IMR-90 (cell line): Measurements from ENCODE around the gene CLTCL1. TPM values are rescaled to one million over a fixed set of nuclear protein-coding genes. Genes with fewer than 3 reads are reported as not detected.

Source experiments
- ATAC-seq: fragments of 200-7000 bp; cut with Tn5 transposase; 2 replicates; pipeline ENCODE4 v1.9.1; 2020; ENCODE audit warnings: low read depth, mild to moderate bottlenecking, moderate library complexity
- BruUV-seq: library from RNA; stranded (reverse); fragments of 400-500 nt; replicated peaks from 2 replicates; lab custom pipeline; 2021; lab: Mats Ljungman, UMichigan
- CTCF ChIA-PET: fragments of 300-600 bp; formaldehyde crosslinking; extraction: SDS; loops from one replicate; lab custom pipeline; 2021; ENCODE audit warnings: antibody characterized with exemption; lab: Yijun Ruan, JAX
- POLR2A ChIA-PET: fragments of 300-600 bp; sonication (Branson Sonifier 250); formaldehyde crosslinking; loops from one replicate; lab custom pipeline; 2022; ENCODE audit warnings: antibody characterized with exemption; ENCODE audit not compliant: unreplicated experiment; lab: Charles Lee
- DNase-seq: peaks from one replicate; pipeline ENCODE4 v3.0.0; 2013
- H2AFZ ChIP-seq: replicated peaks from 2 replicates; pipeline ENCODE3; 2013; ENCODE audit warnings: low read length, mild to moderate bottlenecking; ENCODE audit not compliant: poor library complexity
- H2AK5ac ChIP-seq: 2 replicates; pipeline ENCODE4 v1.6.1; 2013; ENCODE audit warnings: low read depth, low read length, inconsistent platforms
- H2AK9ac ChIP-seq: replicated peaks from 2 replicates; pipeline ENCODE3; 2013; ENCODE audit warnings: mild to moderate bottlenecking, low read depth, low read length, moderate library complexity; ENCODE audit not compliant: poor library complexity
- H2BK120ac ChIP-seq: 2 replicates; pipeline ENCODE4 v1.6.1; 2013; ENCODE audit warnings: low read depth, low read length, inconsistent platforms
- H2BK15ac ChIP-seq: 3 replicates; pipeline ENCODE4 v1.6.1; 2013; ENCODE audit warnings: low read depth, low read length, inconsistent platforms
- H2BK20ac ChIP-seq: 2 replicates; pipeline ENCODE4 v1.6.1; 2013; ENCODE audit warnings: low read depth, mild to moderate bottlenecking, inconsistent platforms, low read length, moderate library complexity
- H2BK5ac ChIP-seq: 2 replicates; pipeline ENCODE4 v1.6.1; 2013; ENCODE audit warnings: mild to moderate bottlenecking, low read depth, low read length, inconsistent platforms; ENCODE audit not compliant: poor library complexity, severe bottlenecking
- H3K14ac ChIP-seq: replicated peaks from 2 replicates; pipeline ENCODE4 v1.6.1; 2013; ENCODE audit warnings: low read depth, low read length, inconsistent platforms
- H3K18ac ChIP-seq: 2 replicates; pipeline ENCODE4 v1.6.1; 2013; ENCODE audit warnings: low read depth, low read length, control low read depth
- H3K23ac ChIP-seq: 2 replicates; pipeline ENCODE4 v1.6.1; 2013; ENCODE audit warnings: low read depth, low read length, inconsistent platforms
- H3K27ac ChIP-seq: 2 replicates; pipeline ENCODE4 v1.5.1; 2013; ENCODE audit warnings: mild to moderate bottlenecking, control low read depth, low read length; ENCODE audit not compliant: insufficient read depth
- H3K27me3 ChIP-seq: 2 replicates; pipeline ENCODE4 v1.6.1; 2013; ENCODE audit warnings: low read length; ENCODE audit not compliant: control insufficient read depth, insufficient read depth
- H3K36me3 ChIP-seq: 2 replicates; pipeline ENCODE4 v1.6.1; 2013; ENCODE audit warnings: low read length, mixed read lengths; ENCODE audit not compliant: control insufficient read depth, insufficient read depth
- H3K4ac ChIP-seq: 2 replicates; pipeline ENCODE4 v1.6.1; 2013; ENCODE audit warnings: low read depth, low read length, inconsistent platforms
- H3K4me1 ChIP-seq: 2 replicates; pipeline ENCODE4 v1.6.1; 2013; ENCODE audit warnings: low read length, mixed read lengths; ENCODE audit not compliant: control insufficient read depth, insufficient read depth
- H3K4me2 ChIP-seq: 2 replicates; pipeline ENCODE4 v1.6.1; 2013; ENCODE audit warnings: low read depth, mild to moderate bottlenecking, control low read depth, low read length, moderate library complexity
- H3K4me3 ChIP-seq: 2 replicates; pipeline ENCODE4 v1.5.1; 2013; ENCODE audit warnings: low read depth, mild to moderate bottlenecking, control low read depth, low read length, moderate library complexity; ENCODE audit not compliant: insufficient read depth
- H3K56ac ChIP-seq: 2 replicates; pipeline ENCODE4 v1.6.1; 2013; ENCODE audit warnings: low read length, inconsistent platforms; ENCODE audit not compliant: insufficient read depth; ENCODE audit errors: extremely low read depth
- H3K79me1 ChIP-seq, 2 experiments: 2 replicates each; pipeline ENCODE4 v1.6.1; 2013; ENCODE audit warnings: low read length in 2 of 2, inconsistent platforms in 1 of 2, low read depth in 1 of 2
- H3K9ac ChIP-seq: 2 replicates; pipeline ENCODE4 v1.6.1; 2013; ENCODE audit warnings: low read depth, low read length, control low read depth
- H3K9me1 ChIP-seq: 2 replicates; pipeline ENCODE4 v1.6.1; 2013; ENCODE audit warnings: low read length, inconsistent platforms; ENCODE audit not compliant: insufficient read depth
- H3K9me3 ChIP-seq: 2 replicates; pipeline ENCODE4 v1.6.1; 2013; ENCODE audit warnings: low read length; ENCODE audit not compliant: control insufficient read depth, insufficient read depth
- H4K20me1 ChIP-seq: 2 replicates; pipeline ENCODE4 v1.6.1; 2013; ENCODE audit warnings: low read length, inconsistent platforms; ENCODE audit not compliant: insufficient read depth
- H4K5ac ChIP-seq: 2 replicates; pipeline ENCODE4 v1.6.1; 2013; ENCODE audit warnings: mild to moderate bottlenecking, low read depth, low read length, control low read depth
- H4K8ac ChIP-seq, 2 experiments: 2 replicates each; pipeline ENCODE4 v1.6.1; 2013; ENCODE audit warnings: low read depth in 2 of 2, low read length in 2 of 2, control low read depth in 1 of 2, inconsistent platforms in 1 of 2
- H4K91ac ChIP-seq: 2 replicates; pipeline ENCODE4 v1.6.1; 2013; ENCODE audit warnings: low read depth, low read length, inconsistent platforms; ENCODE audit not compliant: insufficient read depth
- CEBPB ChIP-seq: IDR thresholded peaks from 2 replicates; pipeline ENCODE4 v1.6.1; 2012; ENCODE audit warnings: low read depth, low read length, improper control_type of control experiment
- FOS ChIP-seq: fragments of 150-350 bp; IDR thresholded peaks from 2 replicates; pipeline ENCODE4 v1.6.1; 2016; ENCODE audit warnings: low read depth, low read length
- MAZ ChIP-seq: IDR thresholded peaks from 2 replicates; pipeline ENCODE4 v1.6.1; 2012; ENCODE audit warnings: low read depth, mild to moderate bottlenecking, low read length, improper control_type of control experiment, moderate library complexity, borderline replicate concordance
- NFE2L2 ChIP-seq: fragments of 150-350 bp; IDR thresholded peaks from 2 replicates; pipeline ENCODE4 v1.6.1; 2016; ENCODE audit warnings: low read depth, mild to moderate bottlenecking, low read length
- RCOR1 ChIP-seq: IDR thresholded peaks from 2 replicates; pipeline ENCODE4 v1.6.1; 2012; ENCODE audit warnings: mild to moderate bottlenecking, low read length, improper control_type of control experiment; ENCODE audit not compliant: insufficient replicate concordance
- RFX5 ChIP-seq: IDR thresholded peaks from 2 replicates; pipeline ENCODE4 v1.8.0; 2012; ENCODE audit warnings: low read depth, mild to moderate bottlenecking, low read length, moderate library complexity
- SMC3 ChIP-seq: fragments of 150-350 bp; IDR thresholded peaks from 2 replicates; pipeline ENCODE4 v1.6.1; 2016; ENCODE audit warnings: low read depth, mild to moderate bottlenecking, antibody characterized with exemption, low read length, moderate library complexity
- WGBS, 2 experiments: methylation state at CpG; one replicate each; pipeline versions ENCODE4 v1.1.5 to v1.1.7; 2013; ENCODE audit warnings: missing lambda C conversion rate in 2 of 2; ENCODE audit not compliant: insufficient read length in 1 of 2; ENCODE audit errors: extremely low coverage in 2 of 2; 5-methylcytosine and 5-hydroxymethylcytosine counted together
- dilution Hi-C: fragments of 300-500 bp; cut with HindIII; formaldehyde crosslinking; loops from one replicate; pipeline ENCODE4 v1.14.3; 2018; ENCODE audit warnings: low sequenced_read_pairs; ENCODE audit not compliant: unreplicated experiment
- in situ Hi-C: fragments of 300-500 bp; cut with MboI; formaldehyde crosslinking; loops from 3 replicates; pipeline ENCODE4 v1.14.3; 2019; ENCODE audit warnings: low sequenced_read_pairs, inconsistent platforms, mixed read lengths
- intact Hi-C: fragments of 100-400 bp; cut with micrococcal nuclease; formaldehyde crosslinking; loops from 2 replicates; pipeline ENCODE4 v1.10.0; 2022
- polyA plus RNA-seq, 3 experiments: library from polyadenylated mRNA; depleted of rRNA; stranded (reverse); fragments of >200 nt; gene quantifications; 2 replicates each; pipeline ENCODE4 v1.2.3, GENCODE V29; 2012; ENCODE audit warnings: low replicate concordance in 1 of 3
- total RNA-seq: library from RNA; depleted of rRNA; stranded (reverse); fragments of >200 nt; gene quantifications from 2 replicates; pipeline ENCODE4 v1.2.3, GENCODE V29; 2012
- TF ChIP-seq, protein P1 (sequence below): conservative IDR thresholded peaks from 2 replicates; pipeline ENCODE4 v1.5.1; 2012; ENCODE audit warnings: mild to moderate bottlenecking, low read depth, low read length, improper control_type of control experiment

Gene CLTCL1
- total and polyA plus RNA-seq, 2 of the 4 experiments (the other 2 are of a cell fraction) = 6.2 to 8.1 TPM

DNA sequence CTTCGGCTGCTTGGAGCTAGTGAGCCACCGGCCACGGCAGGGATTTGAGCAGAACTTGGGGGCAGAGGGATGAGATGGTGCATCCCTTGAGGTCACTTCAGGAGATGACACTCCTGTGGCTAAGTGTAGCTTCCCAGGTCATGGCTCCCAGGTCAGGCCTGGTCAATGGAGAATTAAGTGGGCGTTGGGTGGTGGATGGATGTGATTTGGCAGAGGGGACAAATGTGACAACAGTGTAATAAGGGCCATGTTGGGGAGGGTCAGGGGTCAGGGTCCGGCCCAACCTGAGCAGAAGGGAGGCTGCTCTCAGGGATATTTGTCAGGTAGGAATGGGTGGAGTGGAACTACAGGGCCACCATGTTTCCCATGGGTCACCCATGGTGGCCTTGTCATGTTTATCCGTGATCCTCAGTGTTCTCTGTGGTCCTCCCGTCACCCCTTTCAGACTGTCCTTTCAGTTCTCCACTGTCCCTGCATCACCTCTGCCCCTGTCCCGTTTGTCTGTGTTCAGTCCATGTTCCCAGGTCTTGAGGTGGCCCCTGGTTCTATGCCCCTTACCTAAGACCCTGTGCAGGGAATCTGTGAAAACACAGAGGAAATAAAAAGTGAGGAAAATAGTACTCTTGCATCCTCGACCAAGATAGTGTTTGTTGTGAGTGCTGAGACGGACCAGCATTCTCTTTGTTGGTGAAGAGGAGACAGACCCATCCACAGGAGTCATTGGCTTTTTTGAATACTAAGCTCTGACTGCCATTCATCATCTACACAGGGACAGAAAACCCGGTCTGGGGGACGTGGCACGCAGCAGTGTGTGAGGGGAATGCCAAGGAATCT, 119.1 kb downstream of the CLTCL1 start:
- peak overlapping the region; percentile 98 for H3K4me3 ChIP-seq
- no peak for ATAC-seq
- BruUV-seq = no TSS peak
- H4K91ac ChIP-seq = peak overlapping the region; percentile 83
- peaks cover 18% of the 10 kb centered on the region for H4K20me1 ChIP-seq
- WGBS, 2 experiments = 10% methylated on average over 2 of the region's 13 CpGs; no CpG with 5 or more reads in 1 of the 2 experiments
- ChIA-PET POLR2A (no interaction called here), CTCF (interaction anchor here (0.6 kb wide), 1 partner anchor 16 kb away, joined by 3 read pairs; no protein-coding TSS in a partner anchor)
- H3K79me1 ChIP-seq = peaks cover 14 to 69% of the 10 kb centered on the region in 2 experiments
- peak overlapping the region; percentile 73 for H3K4ac ChIP-seq
- peak overlapping the region; percentile 86 for H3K14ac ChIP-seq
- H2BK120ac ChIP-seq = no peak overlapping the region
- no peak for DNase-seq
- H3K4me2 ChIP-seq = peak overlapping the region; percentile 99
- peaks cover 20% of the 10 kb centered on the region for H3K9me1 ChIP-seq
- H3K27me3 ChIP-seq = peaks cover 23% of the 10 kb centered on the region
- peak overlapping the region; percentile 80 to 86 for H4K8ac ChIP-seq
- peaks cover 8% of the 10 kb centered on the region for H3K36me3 ChIP-seq
- TF ChIP-seq SMC3 (no peak), NFE2L2 (no peak), RCOR1 (no peak), RFX5 (no peak), MAZ (no peak), CEBPB (no peak), FOS (no peak)
- TF ChIP-seq, protein P1, sequence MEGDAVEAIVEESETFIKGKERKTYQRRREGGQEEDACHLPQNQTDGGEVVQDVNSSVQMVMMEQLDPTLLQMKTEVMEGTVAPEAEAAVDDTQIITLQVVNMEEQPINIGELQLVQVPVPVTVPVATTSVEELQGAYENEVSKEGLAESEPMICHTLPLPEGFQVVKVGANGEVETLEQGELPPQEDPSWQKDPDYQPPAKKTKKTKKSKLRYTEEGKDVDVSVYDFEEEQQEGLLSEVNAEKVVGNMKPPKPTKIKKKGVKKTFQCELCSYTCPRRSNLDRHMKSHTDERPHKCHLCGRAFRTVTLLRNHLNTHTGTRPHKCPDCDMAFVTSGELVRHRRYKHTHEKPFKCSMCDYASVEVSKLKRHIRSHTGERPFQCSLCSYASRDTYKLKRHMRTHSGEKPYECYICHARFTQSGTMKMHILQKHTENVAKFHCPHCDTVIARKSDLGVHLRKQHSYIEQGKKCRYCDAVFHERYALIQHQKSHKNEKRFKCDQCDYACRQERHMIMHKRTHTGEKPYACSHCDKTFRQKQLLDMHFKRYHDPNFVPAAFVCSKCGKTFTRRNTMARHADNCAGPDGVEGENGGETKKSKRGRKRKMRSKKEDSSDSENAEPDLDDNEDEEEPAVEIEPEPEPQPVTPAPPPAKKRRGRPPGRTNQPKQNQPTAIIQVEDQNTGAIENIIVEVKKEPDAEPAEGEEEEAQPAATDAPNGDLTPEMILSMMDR = no peak
- H2BK20ac ChIP-seq = no peak overlapping the region
- peak overlapping the region; percentile 95 for H2AFZ ChIP-seq
- peak overlapping the region; percentile 78 for H3K9ac ChIP-seq
- H3K23ac ChIP-seq = peak overlapping the region; percentile 93
- H4K5ac ChIP-seq = peak overlapping the region; percentile 19; the same call in 1 of the 2 replicates
- H3K4me1 ChIP-seq = peaks cover 31% of the 10 kb centered on the region
- H2BK15ac ChIP-seq = no peak overlapping the region
- H2BK5ac ChIP-seq = peak overlapping the region; percentile 72
- H3K9me3 ChIP-seq = no peaks in the 10 kb centered on the region
- peak overlapping the region; percentile 95 for H2AK5ac ChIP-seq
- H2AK9ac ChIP-seq = peak overlapping the region; percentile 85
- intact Hi-C loops (no loop called here), dilution Hi-C loops (no loop called here), in situ Hi-C loops (no loop called here)
- 0 out of 2 replicates have a peak overlapping the region, but pooled peaks have one; percentile 6 for H3K56ac ChIP-seq
- H3K27ac ChIP-seq = peak overlapping the region; percentile 83
- H3K18ac ChIP-seq = no peak overlapping the region
